ENCODE data around the gene S100A8.
A peak's percentile ranks its signal among the peaks of the same experiment; 100 is the strongest.

The S100A8 gene

GRCh38 chr1:153345187-153346076, 45.4 kb downstream of the S100A8 start:
- H3K36me3 ChIP-seq (ENCODE audit: control insufficient read depth, insufficient read depth, low read length): no peaks in the 10 kb centered on the region
- no peak overlapping the region for H3K4me3 ChIP-seq (ENCODE audit: extremely low read depth, insufficient read depth, low read length, poor library complexity, severe bottlenecking)
- WGBS, 2 experiments (ENCODE audit: insufficient coverage in 2 of 2): 94 to 98% methylated on average over 9 to 12 of the region's 14 CpGs
- H3K4me1 ChIP-seq (ENCODE audit: control insufficient read depth, insufficient read depth, low read length, poor library complexity, severe bottlenecking): peaks cover 27% of the 10 kb centered on the region
- no peaks in the 10 kb centered on the region for H3K9me3 ChIP-seq (ENCODE audit: control insufficient read depth, low read length)
- H3K27ac ChIP-seq (ENCODE audit: low read depth, low read length, severe bottlenecking): no peak overlapping the region

GRCh38 chr1:153344718-153345025, 46.2 kb downstream of the S100A8 start:
- peaks cover 27% of the 10 kb centered on the region for H3K4me1 ChIP-seq (ENCODE audit: control insufficient read depth, insufficient read depth, low read length, poor library complexity, severe bottlenecking)
- H3K9me3 ChIP-seq (ENCODE audit: control insufficient read depth, low read length): no peaks in the 10 kb centered on the region
- H3K36me3 ChIP-seq (ENCODE audit: control insufficient read depth, insufficient read depth, low read length): no peaks in the 10 kb centered on the region
- H3K4me3 ChIP-seq (ENCODE audit: extremely low read depth, insufficient read depth, low read length, poor library complexity, severe bottlenecking): no peak overlapping the region
- H3K27ac ChIP-seq (ENCODE audit: low read depth, low read length, severe bottlenecking): peak overlapping the region; percentile 76
- 83 to 100% methylated on average over 1 of the region's 3 CpGs for WGBS, 2 experiments (ENCODE audit: insufficient coverage in 2 of 2)

- H3K36me3 ChIP-seq (ENCODE audit: control insufficient read depth, insufficient read depth, low read length): no peaks in the 10 kb centered on the region
- peaks cover 27% of the 10 kb centered on the region for H3K4me1 ChIP-seq (ENCODE audit: control insufficient read depth, insufficient read depth, low read length, poor library complexity, severe bottlenecking)
- H3K4me3 ChIP-seq (ENCODE audit: extremely low read depth, insufficient read depth, low read length, poor library complexity, severe bottlenecking): no peak overlapping the region
- 77 to 82% methylated on average over 4 to 6 of the region's 9 CpGs for WGBS, 2 experiments (ENCODE audit: insufficient coverage in 2 of 2)
- peak overlapping the region; percentile 76 for H3K27ac ChIP-seq (ENCODE audit: low read depth, low read length, severe bottlenecking)
- no peaks in the 10 kb centered on the region for H3K9me3 ChIP-seq (ENCODE audit: control insufficient read depth, low read length)
These were observed 46.8 kb downstream of the S100A8 start for GRCh38 chr1:153343811-153344717.

GRCh38 chr1:153343040-153343681, 47.7 kb downstream of the S100A8 start:
- no peak overlapping the region for H3K4me3 ChIP-seq (ENCODE audit: extremely low read depth, insufficient read depth, low read length, poor library complexity, severe bottlenecking)
- peak overlapping the region; percentile 76 for H3K27ac ChIP-seq (ENCODE audit: low read depth, low read length, severe bottlenecking)
- no peaks in the 10 kb centered on the region for H3K9me3 ChIP-seq (ENCODE audit: control insufficient read depth, low read length)
- peaks cover 27% of the 10 kb centered on the region for H3K4me1 ChIP-seq (ENCODE audit: control insufficient read depth, insufficient read depth, low read length, poor library complexity, severe bottlenecking)
- no peaks in the 10 kb centered on the region for H3K36me3 ChIP-seq (ENCODE audit: control insufficient read depth, insufficient read depth, low read length)
- WGBS, 2 experiments (ENCODE audit: insufficient coverage in 2 of 2): 63 to 75% methylated on average over 5 of the region's 5 CpGs

- Histone ChIP-seq H3K27ac (ENCODE audit: low read depth, low read length, severe bottlenecking) (peak overlapping the region; percentile 76), H3K36me3 (ENCODE audit: control insufficient read depth, insufficient read depth, low read length) (no peaks in the 10 kb centered on the region), H3K4me3 (ENCODE audit: extremely low read depth, insufficient read depth, low read length, poor library complexity, severe bottlenecking) (no peak overlapping the region), H3K4me1 (ENCODE audit: control insufficient read depth, insufficient read depth, low read length, poor library complexity, severe bottlenecking) (peaks cover 27% of the 10 kb centered on the region), H3K9me3 (ENCODE audit: control insufficient read depth, low read length) (no peaks in the 10 kb centered on the region)
- 90 to 95% methylated on average over 1 to 3 of the region's 3 CpGs for WGBS, 2 experiments (ENCODE audit: insufficient coverage in 2 of 2)
These were observed 48.7 kb downstream of the S100A8 start for GRCh38 chr1:153342178-153342577.

GRCh38 chr1:153341431-153341934, 49.4 kb downstream of the S100A8 start:
- Histone ChIP-seq H3K4me1 (ENCODE audit: control insufficient read depth, insufficient read depth, low read length, poor library complexity, severe bottlenecking) (peaks cover 27% of the 10 kb centered on the region), H3K9me3 (ENCODE audit: control insufficient read depth, low read length) (no peaks in the 10 kb centered on the region), H3K4me3 (ENCODE audit: extremely low read depth, insufficient read depth, low read length, poor library complexity, severe bottlenecking) (no peak overlapping the region), H3K36me3 (ENCODE audit: control insufficient read depth, insufficient read depth, low read length) (no peaks in the 10 kb centered on the region), H3K27ac (ENCODE audit: low read depth, low read length, severe bottlenecking) (peak overlapping the region; percentile 76)
- WGBS, 2 experiments (ENCODE audit: insufficient coverage in 2 of 2): 89 to 100% methylated on average over 3 of the region's 4 CpGs

- no peaks in the 10 kb centered on the region for H3K36me3 ChIP-seq (ENCODE audit: control insufficient read depth, insufficient read depth, low read length)
- H3K27ac ChIP-seq (ENCODE audit: low read depth, low read length, severe bottlenecking): no peak overlapping the region
- no peak overlapping the region for H3K4me3 ChIP-seq (ENCODE audit: extremely low read depth, insufficient read depth, low read length, poor library complexity, severe bottlenecking)
- 93 to 95% methylated on average over 4 to 8 of the region's 10 CpGs for WGBS, 2 experiments (ENCODE audit: insufficient coverage in 2 of 2)
- no peaks in the 10 kb centered on the region for H3K9me3 ChIP-seq (ENCODE audit: control insufficient read depth, low read length)
- peaks cover 27% of the 10 kb centered on the region for H3K4me1 ChIP-seq (ENCODE audit: control insufficient read depth, insufficient read depth, low read length, poor library complexity, severe bottlenecking)
These were observed 50.5 kb downstream of the S100A8 start for GRCh38 chr1:153340356-153340755.

Data from mesodermal cell (in vitro differentiated cells).